ENCODE results near the gene APOBEC2. TPM values are rescaled to one million over a fixed set of nuclear protein-coding genes. Genes with fewer than 3 reads are reported as not detected.

The APOBEC2 gene
- total RNA-seq, 2 donors from 2014 or later: 42.1 to 103 TPM

DNA sequence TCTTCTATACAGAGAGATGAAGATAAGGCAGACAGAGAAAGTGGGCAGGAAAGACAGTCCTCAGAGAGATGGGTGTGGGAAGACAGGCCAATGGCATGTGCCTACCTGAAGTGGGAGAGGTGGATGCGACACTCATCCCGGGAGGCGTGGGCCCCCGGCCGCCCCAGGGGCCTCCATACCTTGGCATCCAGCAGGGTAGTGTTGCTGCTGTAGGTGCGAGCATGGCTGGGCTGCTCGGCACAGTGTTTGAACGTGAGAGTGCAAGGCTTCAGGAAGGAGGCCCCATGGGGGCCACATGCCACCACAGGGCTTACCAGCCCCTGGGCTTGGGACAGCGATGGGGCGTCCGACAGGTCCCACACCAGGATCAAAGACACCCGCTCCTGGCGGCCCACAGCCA, 19.2 kb upstream of the APOBEC2 start:
- DNase-seq: no peak
- intact Hi-C loops (cut with DNase I): loop anchor here in 1 of 2 donors (2.0 kb wide), 1 partner anchor 33 kb away; no protein-coding TSS in a partner anchor
- ATAC-seq: no peak

DNA sequence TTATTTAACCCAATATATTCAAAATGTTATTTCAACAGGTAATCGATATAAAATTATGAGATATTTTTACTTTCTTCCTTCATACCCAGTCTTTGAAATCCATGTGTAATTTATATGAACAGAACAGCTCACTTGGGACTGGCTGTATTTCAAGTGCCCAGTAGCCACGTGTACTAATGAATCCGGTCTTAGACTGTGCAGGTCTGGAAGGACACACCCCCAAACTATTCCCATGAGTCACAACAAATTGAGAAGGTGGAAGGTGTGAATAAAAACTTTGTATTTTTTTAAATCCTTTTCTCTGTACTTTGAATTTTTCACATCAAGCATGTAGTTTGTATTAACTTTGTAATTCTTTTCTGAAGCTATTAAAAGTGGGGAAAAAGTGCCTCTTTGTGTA, 16.8 kb upstream of the APOBEC2 start:
- ATAC-seq: peak in 1 of 2 donors; percentile 22
- intact Hi-C loops (cut with DNase I): no loop called here

DNA sequence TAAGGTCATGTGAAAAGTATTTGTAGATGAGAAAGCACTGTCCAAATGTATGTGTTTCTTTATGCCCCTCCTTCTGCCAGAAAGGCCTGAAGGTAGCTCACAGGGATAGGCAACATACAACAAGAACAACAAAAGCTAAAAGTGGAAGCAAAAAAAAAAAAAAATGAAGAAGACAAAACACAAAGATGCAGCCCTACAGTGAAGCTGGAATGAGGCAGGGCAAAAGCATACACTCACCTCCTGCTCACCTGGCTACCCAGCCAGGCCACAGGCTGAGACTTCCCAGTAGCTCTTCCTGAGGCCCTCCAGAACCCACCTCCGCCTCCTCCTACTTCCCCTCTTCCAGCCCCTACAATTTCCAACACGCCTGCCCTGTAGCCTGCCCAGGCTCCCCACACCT, 16.4 kb upstream of the APOBEC2 start:
- ATAC-seq: no peak
- no peak for DNase-seq
- intact Hi-C loops (cut with DNase I): no loop called here

More for the DNA sequence above, 16.8 kb upstream of the APOBEC2 start:
- DNase-seq: no peak

DNA sequence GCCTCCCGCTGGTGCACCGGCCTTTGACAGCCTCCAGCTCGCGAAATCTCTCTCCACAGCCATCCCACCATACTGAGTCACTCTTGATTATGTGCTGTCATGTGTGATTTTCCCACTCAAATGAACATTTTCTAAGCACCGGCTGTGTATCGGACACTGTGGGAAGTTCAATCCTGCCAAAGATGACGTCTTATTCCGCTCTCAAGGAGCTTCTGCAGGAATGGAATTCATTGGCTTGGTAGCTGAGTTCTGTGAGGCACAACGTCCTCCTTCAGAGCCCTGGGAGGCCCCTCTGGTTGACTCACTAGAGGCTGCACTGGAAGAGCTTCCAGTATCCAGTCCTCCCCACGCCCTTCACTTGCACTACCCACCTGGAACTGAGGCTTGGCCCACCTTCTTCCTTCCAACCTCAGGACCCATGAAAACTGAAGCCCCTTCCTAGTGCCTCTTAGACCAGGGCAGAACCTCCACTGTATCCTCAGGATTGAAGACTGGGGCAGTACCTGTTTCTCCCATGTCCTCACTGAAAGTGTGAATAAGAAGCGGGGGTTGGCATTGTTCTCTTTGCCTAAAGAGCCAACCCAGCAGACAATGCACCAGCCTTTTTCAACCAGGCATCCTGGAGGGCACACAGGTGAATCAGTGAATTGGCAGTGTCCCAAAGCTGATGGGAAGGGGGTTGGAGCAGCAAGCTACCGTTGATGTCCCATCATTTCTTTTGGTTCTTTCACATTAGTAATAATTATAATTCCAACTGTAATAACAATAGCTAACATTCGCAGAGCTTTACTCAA, 15.7 kb upstream of the APOBEC2 start:
- DNase-seq: no peak
- ATAC-seq: no peak
- intact Hi-C loops (cut with DNase I): no loop called here

DNA sequence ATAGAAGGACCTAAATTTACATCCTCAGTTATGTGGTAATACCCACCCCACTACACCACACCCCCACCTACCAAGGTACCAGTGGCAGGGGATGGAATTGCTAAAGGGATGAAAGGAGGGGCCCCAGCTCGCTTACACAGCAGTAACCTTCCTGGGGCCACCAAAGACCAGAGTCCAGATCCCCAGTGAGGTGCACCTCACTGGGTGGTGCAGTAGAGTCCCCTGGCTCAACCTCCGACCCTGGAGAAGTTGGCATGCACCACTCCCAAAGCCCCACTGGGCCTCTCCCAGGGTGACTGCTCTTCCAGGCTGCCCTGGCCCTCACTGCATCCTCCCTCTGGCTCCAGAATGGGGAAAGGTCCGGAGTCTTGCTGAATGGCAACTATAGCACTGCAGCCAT, 14.8 kb upstream of the APOBEC2 start:
- intact Hi-C loops (cut with DNase I): no loop called here
- no peak for ATAC-seq
- no peak for DNase-seq

DNA sequence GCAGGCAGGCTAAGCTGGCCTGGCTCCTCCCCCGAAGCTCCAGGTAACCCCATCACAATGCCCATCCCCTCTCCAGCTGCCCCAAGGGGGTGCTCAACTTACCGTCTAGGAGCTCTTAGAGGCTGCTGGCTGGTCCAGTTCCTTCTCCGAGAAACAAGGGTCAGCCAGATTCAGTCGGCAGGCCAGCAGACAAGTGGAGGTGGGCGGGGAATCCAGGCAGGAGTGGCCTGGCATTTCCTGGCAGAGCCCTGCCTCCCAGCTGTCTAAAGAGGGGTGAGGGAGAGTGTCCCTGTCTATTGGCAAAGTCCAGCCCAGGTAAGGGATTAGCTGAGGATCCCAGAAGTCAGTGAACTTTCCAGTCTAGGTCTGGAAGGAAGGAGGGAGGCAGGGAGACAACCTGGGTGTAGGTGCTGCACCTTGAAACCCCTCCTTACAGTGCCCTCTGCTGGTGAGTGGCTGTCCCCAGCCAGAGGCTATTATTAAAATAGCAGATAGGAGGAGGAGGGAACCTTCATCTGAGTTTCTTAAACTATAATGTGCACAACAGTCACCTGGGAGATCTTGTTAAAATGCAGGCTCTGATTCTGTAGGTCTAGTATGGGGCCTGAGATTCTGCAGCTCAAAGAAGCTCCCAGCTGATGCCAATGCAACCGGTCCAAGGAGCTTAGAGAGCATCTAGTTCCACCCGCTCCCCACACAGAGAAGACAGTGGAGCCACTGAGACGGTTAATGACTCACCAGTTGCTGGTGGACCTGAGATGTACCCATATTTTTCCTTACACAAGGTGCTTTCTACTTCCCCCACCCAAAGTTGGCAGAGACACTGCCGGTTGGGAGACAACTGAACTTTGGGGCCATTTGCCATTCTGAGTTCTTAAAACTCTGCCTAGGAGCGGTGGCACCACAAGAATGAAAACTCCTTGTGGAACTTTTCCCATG, 13.7 kb upstream of the APOBEC2 start, which contains the start of gene UNC5CL:
Gene UNC5CL (minus strand): TSS at position 162 of the 939 bp plus-strand sequence. CDS start 4,147 bp downstream, outside the sequence.
- intact Hi-C loops (cut with DNase I): no loop called here
- no peak for DNase-seq
- peak; percentile 40 to 46 for ATAC-seq

DNA sequence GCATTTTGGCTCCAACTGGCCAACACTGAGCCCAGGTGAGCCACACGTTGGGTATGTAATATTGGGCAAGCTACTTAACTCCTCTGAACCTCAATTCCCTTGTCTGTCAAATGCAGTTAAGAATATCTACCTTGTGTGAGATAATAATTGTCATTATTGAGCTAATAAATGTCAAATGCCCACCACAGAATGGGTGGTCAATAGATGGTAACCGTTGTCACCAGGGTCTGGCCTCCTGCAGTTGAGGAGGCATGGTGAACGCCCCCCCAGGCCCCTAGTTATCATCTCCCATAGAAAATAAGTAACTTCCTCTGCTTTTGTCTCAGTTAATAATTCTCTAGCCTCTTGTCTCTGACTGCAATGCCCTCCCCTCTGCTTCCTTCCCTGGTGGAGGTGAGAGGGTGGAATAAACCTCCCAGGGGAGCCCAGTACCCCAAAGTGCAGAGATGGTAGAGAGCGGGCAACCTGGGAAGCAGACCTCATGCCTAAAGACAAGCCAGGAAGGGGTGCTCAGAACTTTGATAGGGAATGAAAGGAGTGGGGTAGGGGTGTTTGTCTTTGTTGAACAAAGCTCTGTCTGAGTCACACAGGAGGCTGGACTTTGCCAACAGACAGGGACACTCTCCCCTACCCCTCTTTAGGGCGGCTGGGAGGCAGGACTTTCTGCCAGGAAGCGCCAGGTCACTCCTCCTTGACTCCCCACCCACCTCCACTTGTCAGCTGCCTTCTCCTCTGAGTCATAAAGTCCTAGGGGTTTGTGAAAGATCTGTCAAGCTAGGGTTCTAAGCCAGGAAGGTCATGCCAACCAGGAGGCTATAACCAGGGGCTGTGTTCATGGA, 12.7 kb upstream of the APOBEC2 start:
- ATAC-seq (peak in 1 of 2 donors; percentile 80), DNase-seq (no peak)
- intact Hi-C loops (cut with DNase I): no loop called here

DNA sequence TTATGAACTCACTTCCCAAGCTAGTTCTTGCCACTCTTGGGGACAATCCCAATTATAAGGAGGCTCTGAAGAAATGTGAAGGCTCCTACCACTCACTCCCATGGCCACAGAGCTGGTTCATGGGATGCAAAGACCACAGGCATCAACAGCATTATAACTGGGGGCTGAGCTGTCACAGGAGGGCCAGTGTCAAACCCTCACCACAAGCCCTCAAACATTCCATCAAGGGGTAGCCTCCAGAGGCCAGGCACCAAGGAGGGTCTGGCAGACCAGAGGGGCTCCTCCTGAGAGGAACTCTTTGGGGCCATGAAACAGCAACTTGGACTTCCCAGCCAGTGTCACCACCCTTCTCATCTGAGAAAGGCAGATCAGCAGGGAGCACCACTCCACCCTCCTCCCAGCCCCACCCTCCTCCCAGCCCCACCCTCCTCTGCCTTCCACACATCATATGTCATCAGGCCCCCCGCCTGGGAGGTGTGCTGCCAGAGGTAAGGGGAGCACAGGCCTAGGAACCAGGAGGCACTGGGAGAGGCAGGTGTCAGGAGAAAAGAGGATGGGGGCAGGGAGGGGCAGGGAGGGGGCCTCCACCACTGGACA, 12.0 kb upstream of the APOBEC2 start:
- DNase-seq: no peak
- ATAC-seq: no peak
- intact Hi-C loops (cut with DNase I): no loop called here

DNA sequence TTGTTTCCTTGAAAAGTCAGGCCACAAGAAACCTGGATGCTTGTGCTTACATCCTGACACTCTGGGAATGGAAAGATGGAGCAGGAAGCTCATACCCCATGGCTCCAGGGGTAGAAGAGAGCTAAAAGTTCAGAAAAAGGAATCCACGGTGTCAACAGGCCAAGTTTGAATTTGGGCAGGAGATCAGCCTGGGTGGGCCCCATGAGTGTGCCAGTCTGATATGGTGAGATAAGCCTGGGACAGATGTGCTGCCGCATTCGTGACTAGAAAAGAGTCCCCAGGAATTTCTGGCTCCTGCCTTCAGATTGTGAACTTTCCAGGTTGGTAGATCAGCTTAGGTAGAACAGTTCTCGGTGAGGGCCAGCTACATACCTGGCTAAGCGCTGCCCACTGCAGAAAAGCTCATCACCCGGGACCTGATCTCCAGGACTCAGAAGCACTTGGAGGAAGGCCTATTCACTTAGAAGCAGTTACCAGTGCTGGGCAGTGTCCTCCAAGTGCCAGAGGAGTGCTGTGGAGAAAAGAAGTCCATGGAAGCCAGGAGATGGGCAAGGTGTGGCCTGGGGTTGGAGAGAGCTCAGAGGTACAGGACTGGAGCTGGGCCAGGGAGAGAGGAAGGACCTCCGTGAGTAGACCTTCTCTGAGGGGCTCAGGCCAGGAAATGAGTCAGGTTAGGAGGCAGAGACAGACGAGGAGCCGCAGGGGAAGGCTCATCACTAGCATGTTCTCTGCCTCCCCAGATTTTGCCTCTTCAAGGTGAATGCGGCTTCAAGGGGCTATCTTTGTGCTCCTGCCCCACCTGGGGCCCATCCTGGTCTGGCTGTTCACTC, 10.6 kb upstream of the APOBEC2 start, which contains the start of gene TSPO2:
Gene TSPO2 (plus strand): TSS at position 242 of the 830 bp plus-strand sequence. CDS start 519 bp downstream, at position 761.
- ATAC-seq (no peak), DNase-seq (no peak)
- intact Hi-C loops (cut with DNase I): no loop called here

DNA sequence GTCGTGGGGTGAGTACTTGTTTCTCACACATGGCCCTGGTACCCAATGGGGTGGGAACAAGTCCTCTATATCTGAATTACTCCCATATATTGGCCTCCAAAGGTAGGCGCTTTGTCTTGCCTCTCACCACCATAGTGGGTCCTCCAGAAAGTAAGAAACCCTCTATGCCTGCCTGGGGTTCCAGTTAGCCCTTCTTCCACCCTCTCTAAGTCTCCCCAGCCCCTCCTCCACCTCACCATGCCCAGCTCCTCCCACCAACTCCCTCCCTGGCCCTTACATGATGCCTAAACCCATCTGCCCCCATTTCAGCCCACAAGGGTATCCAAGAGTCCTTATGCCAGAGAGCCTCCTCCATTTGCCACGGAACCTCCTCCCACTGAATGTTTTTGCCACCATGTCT, 9.9 kb upstream of the APOBEC2 start:
- ATAC-seq (no peak), DNase-seq (no peak)
- intact Hi-C loops (cut with DNase I): no loop called here

DNA sequence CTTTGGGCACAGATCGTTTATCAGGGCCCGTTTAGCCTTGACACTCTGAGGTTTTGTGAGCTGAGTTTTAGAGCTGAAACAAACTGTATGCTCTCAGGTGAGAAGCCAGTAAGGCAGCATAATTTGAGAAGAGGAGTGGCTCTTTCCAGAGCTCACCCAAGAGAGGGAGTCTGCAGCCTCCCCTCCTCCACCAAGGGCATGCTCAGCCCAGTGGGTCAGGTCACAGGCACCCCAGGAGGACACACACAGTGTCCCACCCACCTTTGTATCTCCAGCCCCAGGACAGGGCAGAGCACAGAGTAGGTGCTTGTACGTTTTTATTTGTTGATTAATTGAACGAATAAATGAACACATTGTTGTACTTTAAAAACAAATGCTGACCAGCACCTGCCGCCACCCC, 7.3 kb upstream of the APOBEC2 start:
- DNase-seq: no peak
- intact Hi-C loops (cut with DNase I): no loop called here
- ATAC-seq: no peak

DNA sequence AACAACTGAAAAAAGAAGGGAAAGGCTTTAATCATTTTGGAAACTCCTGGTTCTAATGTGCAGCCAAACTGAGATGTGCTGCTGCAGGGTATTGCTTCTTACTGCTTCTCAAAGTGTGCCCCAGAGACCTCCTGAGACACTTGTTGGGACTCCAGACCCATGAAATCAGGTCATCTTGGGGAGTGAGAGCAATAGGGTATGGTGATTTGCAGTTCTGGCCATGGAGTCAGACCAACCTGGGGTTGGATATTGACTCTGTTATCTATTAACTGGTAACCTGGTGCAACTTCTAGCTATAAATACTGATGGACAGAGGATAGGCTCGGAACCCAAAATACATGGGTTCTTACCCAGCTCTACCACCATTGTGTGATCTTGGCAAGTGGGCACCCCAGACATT, 6.9 kb upstream of the APOBEC2 start:
- intact Hi-C loops (cut with DNase I): no loop called here
- no peak for DNase-seq
- no peak for ATAC-seq

DNA sequence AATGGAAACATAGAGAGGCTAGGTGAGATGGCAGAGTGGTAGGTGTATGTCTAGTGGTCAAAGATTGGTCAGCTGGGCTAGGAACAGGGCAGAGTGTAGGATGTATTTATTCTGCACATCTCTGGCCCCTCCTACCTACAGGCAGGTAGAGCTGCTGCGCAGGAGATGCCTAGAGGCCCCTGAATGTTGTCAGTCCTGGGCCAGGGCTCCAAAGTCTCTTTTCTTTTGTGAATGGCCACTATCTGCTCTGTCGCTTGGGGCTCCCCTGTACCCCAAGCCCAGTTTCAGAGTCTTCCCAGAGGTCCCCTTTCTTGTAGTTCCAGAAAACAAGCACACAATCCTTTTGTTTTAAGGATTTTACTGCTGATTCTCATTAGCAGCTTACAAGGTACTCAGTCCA, 5.7 kb upstream of the APOBEC2 start:
- DNase-seq: no peak
- intact Hi-C loops (cut with DNase I): no loop called here
- no peak for ATAC-seq

DNA sequence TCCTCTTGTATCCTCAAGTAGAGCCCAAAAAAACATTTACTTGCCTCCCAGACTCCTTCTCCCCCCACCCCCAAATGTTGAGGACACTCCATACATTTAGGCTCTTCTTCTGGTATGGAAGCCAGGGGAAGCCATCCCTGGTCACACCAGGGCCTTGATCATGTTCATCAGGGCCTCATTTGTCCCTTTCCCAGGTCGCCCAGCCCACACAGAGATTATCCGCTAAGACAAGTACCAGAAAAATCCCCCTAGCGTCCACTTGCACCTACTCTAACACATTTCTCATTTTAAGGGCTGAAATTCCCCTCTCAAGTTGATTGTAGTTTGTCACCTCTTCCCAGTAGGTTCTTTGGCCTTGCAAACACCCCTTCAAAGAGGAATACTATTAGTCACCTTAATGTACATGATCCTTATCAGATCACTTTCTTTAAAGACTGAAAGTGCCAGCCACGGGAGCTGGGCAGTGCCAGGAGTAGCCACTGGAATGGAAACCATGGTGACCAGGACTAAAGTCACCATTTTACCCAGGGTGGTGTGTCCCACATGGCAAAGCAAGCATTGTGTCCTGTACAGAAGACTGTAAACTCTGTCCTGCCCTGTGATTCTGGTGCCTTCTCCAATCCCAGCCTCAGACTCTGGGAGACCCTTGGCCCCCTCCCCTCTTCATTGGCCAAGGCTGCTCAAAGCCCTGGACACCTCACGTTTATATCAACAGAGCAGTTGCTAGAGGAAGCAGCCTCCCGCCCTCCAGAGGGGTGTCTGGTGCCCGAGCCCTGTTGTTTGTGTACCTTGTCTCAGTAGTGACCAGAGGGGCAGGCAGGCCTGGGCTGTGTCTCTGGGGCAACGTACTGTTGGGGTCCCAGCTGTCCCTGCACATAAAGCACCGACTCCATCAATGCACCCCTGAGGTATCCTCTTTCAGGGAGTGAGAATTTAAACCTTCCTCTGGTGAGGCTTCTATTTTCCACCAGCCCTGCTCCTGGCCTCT, 5.0 kb upstream of the APOBEC2 start:
- DNase-seq (no peak), ATAC-seq (no peak)
- intact Hi-C loops (cut with DNase I): no loop called here

DNA sequence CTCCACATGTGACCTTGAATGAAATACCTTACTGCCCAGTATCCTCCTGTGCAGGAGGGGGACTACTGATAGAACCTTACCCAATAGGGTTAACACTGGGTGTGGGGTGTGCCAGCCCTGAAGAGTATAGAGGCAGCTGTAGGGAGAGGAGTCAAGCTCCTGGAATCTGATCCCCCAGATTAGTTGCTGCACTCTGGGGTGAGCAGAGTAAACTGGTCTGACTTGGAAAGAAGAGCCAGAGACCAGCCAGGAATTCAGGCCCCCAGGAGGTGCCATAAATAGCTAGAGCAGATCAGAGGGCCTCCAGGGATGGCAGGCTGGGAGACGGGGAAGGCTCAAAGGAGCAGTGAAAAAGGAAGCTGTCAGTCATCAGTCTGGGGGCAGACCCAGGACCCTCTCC, 3.5 kb upstream of the APOBEC2 start:
- intact Hi-C loops (cut with DNase I): no loop called here
- ATAC-seq (peak in 1 of 2 donors; percentile 36), DNase-seq (no peak)

DNA sequence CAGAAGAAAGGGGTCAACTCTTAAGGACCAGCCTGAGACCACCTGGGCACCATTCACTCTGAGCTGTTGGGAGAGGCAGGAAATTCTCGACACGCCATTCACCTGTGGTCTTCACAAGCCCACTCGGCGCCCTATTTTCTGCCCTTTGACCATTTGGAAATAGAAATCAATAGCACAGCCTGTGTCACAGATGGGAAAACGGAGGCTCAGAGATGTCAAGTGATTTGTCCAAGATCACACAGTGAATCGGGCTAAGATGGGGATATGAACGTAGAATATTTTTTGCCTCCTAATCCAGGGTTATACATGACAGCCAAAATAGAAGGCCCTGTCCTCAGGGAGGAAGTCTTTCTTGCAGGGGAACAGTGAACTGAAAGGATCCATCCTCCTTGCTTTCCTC, 3.0 kb upstream of the APOBEC2 start:
- intact Hi-C loops (cut with DNase I): no loop called here
- ATAC-seq (no peak), DNase-seq (no peak)

DNA sequence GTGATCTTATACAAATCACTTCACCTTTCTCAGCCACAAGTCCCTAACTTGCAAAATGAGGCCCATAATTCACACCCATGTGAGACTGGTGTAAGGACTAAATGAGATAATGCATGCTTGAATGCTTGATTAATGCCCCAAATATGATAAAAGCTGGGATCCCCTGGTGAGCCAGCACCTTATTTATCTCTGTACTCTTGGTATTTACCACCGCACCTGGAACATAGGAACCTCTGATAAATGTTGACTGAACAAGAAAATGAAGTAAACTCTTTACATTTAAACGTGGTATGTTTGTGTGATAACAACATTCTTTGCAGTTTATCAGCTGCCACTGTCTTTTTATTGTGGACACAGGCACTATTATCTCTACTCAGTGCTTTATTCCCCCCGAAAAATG, 2.5 kb upstream of the APOBEC2 start:
- no peak for ATAC-seq
- intact Hi-C loops (cut with DNase I): no loop called here
- DNase-seq: no peak

Data from left cardiac atrium (tissue), 4 donors.